Cortex of kidney (tissue), 1 donor: ENCODE results near the gene XYLT1.
"Not testable (repeated sequence)": the region's sequence is repeated elsewhere in the genome, so short reads cannot be mapped to it uniquely, and the experiment has no call there.

ENCODE experiments used
- DNase-seq: peaks from one replicate; lab custom pipeline; 2025; lab: John Stamatoyannopoulos, UW

XYLT1 gene

DNA sequence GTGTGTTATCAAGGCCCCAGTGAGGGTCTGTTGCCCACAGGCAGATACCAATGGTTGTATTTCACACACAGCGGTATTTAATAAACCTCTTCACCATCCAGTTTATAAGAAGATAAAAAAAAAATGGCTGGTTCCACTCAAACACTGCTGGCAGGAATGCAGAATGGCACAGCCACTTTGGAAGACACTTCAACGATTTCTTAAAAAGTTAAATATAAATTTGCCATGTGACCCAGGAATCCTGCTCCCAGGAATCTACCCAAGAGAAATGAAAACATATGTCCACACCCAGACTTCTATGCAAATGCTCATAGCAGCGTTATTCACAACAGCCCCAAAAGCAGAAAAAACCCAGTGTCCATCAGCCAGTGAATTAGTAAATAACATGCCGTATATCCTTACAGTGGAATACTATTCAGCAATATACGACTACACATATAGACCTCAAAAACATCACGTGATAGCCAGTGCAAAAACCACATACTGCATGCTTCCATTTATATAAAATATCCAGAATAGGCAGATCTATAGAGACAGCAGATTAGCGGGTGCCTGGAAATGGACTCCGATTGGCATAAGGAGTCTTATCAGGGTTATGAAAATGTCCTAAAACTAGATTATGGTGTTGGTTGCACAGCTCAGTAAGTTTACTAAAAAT, 38.7 kb downstream of the XYLT1 start:
- no peak for DNase-seq

DNA sequence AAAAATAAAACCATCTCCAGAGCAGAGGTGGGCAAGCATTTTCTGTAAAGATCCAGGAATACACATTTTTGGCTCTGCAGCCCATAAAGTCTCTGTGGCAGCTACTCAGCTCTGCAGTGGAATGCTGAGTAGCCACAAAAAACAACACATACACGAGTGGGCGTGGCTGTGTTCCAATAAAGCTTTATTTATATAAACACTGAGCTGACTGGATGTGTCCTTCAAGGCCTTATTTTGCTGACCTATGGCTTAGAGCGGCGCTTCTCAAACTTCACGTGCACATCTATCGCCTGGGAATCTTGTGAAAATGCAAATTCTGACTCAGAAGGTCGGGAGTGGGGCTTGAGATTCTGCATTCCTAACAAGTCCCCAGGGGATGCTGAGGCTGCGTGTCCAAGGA, 39.7 kb downstream of the XYLT1 start:
- no peak for DNase-seq

DNA sequence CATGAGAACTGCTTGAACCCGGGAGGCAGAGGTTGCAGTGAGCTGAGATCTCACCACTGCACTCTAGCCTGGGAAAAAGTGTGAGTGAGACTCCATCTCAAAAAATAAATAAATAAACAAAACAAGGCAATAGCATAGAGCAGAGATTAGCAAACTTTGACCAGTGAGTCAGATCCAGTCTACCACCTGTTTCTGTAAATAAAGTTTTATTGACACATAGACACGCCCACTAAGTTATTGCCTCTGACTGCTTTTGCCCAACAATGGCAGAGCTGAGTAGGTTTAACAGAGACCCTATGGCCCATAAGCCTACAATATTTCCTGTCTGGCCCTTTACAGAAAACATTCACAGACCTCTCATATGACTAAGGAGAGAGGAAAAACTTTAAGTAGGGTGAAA, 44.3 kb downstream of the XYLT1 start:
- no peak for DNase-seq

DNA sequence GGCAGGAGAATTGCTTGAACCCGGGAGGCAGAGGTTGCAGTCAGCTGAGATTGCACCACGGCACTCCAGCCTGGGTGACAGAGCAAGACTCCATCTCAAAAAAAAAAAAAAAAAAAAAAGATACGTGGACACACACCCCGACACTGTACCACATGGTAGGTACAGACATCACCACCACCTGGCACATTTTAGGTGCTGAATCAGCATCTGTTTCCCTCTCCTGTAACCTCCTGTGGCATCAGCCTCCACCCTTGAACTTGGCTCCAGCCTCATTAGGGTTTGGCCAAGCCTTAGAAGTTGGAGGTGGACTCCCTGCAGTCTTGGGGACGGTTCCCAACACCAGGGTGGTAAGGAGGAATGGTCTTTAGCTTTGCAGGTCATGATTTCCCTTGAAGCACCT, 46.0 kb downstream of the XYLT1 start:
- DNase-seq, result no peak

DNA sequence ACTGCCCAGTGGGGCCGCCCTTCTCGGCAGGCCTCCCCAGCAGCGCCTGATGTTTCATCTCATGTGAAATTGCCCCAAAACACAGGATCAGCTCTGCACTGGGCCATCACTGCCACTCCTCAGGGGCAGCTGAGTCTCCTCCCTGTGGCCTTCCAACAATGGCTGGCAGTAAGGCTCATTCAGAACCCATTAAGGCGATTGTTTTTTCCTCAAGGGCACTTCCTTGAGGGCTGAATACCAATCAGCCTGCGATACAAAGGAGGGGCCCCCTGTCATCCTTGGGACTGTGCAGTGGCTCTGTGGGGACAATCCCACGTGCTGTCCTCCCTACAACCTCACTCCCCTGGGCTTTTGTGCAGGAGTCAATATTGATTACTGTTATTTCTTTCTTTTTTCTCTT, 47.5 kb downstream of the XYLT1 start:
- DNase-seq, result no peak

DNA sequence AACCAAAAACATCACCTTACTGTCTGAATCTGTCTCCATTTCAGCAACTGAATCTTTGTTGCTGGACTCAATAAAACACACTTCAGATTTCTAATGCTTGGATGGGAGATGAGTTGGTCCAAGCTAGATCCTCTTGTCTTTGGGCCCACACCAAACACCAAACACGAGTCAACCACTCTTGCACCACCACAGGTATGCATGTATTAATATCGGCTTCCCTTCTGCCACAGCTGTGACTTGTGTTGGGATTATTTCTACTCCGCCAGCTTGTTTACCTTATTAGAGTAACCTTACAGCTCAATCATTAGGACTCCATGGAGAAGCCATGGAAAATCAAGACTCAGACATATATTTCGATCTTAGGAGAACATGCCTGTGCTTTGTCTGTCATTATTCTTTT, 49.9 kb downstream of the XYLT1 start:
- DNase-seq, result no peak

DNA sequence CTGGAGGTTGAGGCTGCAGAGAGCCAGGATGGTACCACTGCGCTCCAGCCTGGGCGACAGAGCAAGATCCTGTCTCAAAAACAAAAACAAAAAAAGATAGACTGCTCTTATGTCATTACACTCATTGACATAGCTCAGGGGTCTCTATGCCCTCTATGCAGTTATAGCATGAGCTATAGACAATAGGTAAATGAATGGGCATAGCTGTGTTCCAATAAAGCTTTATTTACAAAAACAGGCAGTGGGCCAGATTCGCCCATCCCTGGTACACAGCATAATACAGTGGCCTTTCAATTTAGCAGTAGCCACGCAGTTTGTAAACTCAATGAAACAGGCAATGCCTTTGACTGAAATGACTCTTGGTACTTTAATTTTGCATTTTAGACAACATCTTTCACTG, 51.5 kb downstream of the XYLT1 start:
- no peak for DNase-seq

DNA sequence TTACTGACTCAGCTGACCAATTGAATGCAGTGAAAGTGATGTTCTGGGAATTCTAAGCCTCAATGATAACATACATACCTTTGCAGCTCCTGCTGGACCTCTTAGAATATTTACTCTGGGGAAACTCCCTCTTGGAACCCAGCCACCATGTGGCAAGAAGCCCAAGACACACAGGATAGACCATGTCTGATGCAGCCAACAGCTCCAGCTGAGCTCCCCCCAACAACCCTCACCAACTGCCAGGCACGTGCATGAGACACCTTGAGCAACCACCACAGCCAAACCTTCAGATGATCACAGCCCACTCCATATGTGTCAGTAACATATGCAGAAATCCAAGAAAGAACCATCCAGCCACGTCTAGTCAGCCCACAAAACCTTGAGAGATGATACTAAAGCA, 53.0 kb downstream of the XYLT1 start:
- DNase-seq, result no peak

DNA sequence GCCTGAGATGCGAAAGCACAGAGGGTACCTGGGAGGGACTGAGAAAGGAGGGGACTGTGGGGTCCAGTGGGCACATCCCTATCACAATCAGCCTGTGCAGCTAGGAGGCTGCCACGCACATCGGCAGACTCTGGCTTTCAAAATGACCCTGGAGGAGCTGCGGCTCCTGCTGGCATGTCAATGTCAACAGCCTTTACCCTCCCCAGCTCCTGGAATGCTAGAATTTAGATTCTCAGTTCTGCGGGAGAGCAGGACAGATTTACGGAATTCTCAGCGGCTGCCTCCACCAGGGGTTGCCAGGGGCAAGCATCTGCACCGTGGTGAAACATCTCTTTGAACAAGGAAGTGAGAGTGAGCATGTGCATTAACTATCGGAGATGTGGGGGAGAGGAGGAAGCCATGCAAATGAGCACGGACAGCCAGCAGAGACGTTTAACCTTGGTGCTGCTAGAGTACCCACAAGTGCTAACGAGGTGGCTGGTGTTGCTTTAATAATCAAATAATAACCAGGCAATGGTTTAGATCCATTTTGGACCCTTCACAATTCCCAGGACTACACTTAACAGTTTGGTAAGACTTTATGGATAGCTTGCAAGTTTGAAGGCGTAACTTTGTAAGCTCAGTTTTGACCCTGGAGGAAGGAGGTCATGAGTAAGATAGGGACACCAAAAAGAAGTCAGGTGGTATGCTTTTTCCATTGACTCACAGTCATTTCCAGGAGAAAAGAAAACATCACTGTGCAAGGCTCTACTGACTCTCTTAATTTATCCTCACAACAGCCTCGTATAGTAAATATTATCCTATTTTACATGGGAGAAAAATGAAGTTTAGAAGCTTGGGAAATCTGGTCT, 54.1 kb downstream of the XYLT1 start:
- no peak for DNase-seq

DNA sequence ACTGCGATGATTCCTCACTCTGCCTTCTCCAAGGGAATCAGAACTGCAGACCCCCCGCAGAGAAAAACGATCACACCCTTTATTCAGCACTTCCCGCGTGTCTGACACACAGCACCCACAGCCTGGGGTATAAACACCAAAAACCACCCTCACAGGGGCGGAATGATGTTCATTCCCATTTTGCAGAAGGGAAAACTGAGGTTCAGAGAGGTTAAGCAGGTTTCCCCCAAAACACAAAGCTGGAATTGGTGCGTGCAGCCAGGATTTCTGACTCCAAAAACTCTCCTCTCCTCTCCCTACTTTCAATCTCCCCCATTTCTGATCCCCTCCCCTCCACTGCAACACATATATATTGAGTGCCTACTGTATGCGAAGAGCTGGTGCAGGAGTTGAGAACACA, 55.8 kb downstream of the XYLT1 start:
- no peak for DNase-seq

DNA sequence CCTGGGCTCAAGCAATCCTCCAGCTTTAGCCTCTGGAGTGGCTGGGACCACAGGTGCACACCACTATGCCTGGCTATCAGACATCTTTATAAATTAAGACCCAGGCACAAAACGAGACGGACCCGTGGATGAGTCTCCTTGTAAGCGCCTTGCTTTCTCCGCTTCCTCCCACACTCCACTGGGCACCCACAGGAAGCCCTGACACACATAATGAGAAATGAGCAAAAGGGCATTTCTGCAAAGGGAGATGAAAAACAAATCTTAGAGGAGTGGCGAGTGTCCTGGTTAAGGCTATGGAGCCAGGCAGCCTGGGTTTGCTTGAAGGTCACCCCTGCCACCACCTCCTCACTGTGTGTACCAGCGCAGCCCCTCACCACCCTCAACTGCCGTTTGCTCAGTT, 56.3 kb downstream of the XYLT1 start:
- no peak for DNase-seq

DNA sequence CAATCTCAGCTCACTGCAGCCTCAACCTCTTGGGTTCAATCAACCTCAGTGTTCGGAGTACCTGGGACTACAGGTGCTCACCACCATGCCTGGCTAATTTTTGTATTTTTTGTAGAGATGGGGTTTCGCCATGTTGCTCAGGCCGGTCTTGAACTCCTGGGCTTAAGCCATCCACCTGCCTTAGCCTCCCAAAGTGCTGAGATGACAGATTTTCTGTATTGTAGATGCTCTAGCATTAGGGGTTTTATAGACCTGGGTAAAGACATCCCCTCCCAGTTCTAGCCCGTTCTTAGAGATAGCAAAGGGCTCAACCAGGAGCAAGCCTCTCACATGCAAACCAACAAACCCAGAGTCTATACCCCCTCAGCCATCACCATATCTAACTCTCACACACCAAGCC, 57.3 kb downstream of the XYLT1 start:
- DNase-seq, result no peak

DNA sequence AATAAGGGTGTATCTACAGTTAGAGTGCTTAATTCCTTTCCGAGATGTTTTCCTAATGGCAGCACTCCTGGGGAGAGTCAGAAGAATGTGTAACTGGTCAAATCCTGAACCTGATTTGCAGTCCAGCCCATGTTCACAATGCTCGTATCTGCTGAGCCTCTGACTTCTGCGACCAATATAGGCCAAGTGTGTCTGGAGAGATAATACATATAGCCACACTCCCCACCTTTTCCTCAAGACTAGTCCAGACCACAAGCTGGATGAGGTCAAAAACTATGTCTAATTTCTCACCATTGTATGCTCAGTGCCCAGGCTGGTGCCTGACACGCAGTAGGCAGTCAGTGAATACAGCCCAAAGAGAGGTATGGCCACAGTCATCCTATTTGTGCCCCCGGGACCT, 58.0 kb downstream of the XYLT1 start:
- no peak for DNase-seq

DNA sequence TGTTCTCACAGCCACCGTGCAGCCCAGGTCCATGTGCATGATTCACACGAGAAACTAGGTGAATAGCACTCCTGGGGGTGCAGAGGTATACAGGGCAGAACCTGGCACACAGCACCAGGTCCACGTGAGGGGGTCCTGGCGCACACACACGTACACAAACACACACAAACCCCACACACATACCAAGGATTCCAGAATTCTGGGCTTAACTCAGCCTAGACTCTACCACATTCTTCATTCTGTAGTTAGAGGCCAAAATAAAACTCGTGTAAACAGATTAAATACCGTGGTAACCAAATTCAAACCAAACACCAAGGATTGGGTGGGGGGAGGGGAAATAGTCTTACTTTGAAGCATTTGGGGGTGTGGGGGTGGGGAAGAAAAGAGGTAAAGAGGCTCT, 58.5 kb downstream of the XYLT1 start:
- DNase-seq, result no peak

DNA sequence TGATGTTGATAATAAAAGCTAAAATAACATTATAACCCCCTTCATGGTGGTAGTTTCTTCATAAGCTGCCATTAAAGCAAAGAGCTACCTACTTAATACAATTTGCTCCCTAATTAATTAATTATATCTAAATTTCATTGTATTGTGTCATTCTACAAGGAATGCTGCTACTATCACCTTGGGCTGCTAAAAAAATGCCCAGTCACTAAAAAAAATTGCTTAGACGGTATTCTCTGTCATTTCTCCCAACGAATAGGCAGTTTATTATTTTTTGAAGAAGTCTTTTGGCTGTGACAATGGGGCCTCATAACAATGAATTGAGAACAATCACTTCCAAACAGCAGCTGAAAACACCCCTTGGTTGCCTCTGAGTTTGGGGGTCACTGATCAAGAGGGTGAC, 59.5 kb downstream of the XYLT1 start:
- no peak for DNase-seq

DNA sequence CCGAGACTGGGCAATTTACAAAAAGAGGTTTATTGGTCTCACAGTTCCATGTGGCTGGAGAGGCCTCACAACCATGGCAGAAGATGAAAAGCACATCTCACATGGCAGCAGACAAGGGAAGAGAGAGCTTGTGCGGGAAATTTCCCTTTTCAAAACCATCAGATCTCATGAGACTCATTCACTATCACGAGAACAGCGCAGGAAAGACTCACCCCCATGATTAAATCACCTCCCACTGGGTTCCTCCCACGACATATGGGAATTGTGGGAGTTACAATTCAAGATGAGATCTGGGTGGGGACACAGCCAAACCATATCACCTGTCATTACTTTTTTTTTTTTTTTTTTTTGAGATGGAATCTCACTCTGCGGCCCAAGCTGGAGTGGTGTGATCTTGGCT, 60.4 kb downstream of the XYLT1 start:
- not testable (repeated sequence) for DNase-seq

DNA sequence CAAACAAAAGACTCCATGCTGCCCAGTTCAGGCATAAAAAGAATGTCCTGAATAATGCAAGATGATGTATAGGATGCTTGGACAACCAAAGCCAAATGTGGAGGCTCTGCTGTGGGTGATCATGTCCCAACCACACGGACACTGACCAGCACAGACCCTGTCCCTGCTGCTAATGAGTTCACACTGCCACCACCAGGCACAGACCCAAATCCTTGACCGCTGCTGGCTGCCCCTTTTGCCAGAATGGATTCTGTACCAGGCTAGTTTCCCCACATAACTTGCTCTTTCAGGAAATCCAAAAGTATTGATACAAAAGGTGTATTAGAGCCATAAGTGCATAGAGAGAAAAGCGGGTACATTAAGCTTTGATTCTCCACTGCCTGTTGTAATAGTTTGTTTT, 60.9 kb downstream of the XYLT1 start:
- DNase-seq, result no peak

DNA sequence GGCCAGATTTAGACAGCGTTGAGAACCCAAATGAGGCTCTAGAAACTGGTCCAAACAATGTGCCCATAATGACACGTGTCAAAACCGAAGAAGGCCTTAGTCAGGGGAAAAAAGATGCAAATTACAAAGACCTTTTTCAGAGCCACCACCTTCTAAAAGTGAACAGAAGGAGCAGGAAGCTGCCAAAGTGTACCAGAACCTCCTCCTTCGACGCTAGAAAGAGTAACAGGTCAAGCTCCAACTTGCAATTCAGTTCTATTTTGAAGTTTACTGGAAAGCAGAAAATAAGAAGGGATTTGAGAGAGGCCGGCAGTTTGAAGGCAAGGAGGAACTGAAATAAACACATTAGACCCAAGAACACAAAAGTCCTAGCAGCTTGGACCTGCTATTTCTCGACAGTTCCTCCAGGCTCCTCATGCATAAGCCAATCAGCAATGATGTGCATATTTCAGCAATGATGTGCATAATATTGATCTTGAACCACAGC, 61.8 kb downstream of the XYLT1 start:
- no peak for DNase-seq

DNA sequence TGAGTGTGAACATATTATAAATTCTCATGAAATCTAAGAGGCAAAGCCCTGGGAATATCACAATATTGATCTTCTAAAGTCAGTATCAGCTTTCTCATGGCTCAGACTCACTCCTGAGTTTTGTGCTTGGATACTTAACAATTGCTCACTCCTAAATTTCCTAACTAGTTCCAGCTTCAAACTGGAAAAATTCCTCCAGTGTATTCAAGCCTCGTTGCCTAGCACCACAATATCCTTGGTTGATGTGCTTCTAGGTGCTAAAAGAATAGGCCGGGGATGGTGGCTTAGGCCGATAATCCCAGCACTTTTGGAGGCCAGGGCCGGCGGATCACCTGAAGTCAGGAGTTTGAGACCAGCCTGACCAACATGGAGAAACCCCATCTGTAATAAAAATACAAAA, 62.5 kb downstream of the XYLT1 start:
- DNase-seq, result no peak

DNA sequence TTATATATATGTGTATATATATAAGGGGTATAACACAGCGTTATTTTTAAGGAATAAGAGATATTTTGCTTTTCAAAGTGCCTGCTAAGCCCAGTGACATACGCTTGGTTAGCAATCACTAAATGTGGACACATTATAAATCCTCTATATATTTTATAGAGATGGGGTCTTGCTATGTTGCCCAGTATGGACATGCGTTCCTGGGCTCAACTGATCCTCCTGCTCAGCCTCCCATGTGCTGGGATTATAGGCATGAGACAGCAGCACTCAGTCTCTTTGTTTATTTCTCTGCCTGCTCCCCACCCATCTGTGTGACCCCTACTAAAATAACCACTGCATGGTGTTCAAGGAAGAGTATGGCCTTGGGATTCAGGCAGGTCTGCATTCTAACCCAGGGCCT, 63.4 kb downstream of the XYLT1 start:
- no peak for DNase-seq

DNA sequence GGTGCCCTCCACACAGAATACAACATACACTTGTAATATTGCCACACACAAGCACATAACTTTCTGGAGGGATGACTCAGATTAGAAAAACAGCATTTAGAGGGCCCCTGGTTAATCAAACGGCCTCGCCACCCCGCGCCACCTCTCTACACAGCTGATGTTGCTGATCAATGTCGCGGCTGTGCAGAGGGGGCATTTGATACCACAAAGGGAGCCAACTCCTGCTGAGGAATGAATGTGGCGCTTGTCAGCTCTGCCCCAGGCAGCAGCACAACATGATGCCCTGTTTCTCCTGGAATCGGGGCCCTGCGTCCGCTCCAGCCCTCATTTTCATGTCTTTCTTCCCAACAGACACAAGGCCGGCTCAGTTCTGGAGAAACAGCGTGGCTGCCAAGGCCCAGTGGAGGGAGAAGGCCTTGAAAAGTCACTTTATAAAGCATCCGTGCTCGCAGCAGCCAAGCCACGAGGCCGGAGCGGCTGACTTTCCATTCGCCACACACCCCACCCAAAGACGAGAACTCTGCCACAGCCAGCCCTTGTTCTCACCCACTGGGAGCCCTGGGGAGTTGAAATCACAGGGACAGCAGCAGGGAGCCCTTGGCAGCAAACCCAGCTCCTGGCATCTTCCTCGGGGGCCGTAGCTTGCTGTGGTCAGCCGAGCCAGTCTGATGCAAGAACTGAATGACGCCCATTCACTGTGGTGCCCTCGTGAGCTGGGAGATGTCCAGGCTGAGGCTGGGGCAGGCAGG, 65.6 kb downstream of the XYLT1 start:
- no peak for DNase-seq

DNA sequence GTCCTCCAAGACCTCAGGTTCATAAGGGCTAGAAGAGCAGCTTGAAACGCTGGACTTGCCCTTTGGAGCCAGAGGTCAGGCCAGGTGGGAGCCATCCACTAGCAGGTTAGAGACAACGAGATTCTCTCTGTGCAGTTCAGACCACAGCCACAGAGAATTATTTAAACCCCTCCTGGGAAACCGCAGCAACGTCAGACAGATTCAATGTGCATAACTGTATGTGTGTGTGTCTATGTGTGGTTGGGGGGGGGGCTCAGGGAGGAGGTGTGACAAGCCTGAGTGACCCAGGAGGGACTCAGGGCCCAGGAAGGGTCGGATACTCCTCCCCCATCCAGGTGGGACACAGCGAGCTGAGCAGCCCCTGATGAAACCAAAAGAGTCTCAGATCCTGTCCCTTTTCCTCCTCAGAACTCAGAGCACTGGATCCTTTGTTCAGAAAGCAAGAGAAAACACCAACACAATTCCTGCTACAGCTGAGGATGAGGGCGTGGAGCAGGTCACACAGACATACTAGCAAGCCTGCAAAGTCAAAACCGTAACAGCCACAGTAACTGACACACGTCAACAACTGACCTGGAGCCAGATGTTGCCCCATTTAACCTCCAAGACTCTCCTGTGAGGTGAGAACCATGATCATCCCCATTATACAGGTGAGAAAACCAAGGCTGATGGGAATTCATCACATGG, 66.8 kb downstream of the XYLT1 start:
- no peak for DNase-seq
